ENCODE data around the gene XCL1. TPM values are rescaled to one million over a fixed set of nuclear protein-coding genes. Genes with fewer than 3 reads are reported as not detected.
"Not testable (repeated sequence)": the region's sequence is repeated elsewhere in the genome, so short reads cannot be mapped to it uniquely, and the experiment has no call there.

The XCL1 gene
- total and polyA plus RNA-seq, 10 of the 15 experiments (the other 5 are each of a cell fraction or from before 2014, with no cell fraction given) = 0.68 to 1,222 (median 12.2) TPM

- H2AFZ ChIP-seq (ENCODE audit: control insufficient read depth, low read depth, low read length); FAIRE-seq; H3K27ac ChIP-seq (ENCODE audit: control insufficient read depth, insufficient read depth); H3K4me2 ChIP-seq (ENCODE audit: control insufficient read depth, insufficient read depth); H3K27me3 ChIP-seq (replicated peaks in 1 of 2; ENCODE audit: control insufficient read depth in 2 of 2, insufficient read depth in 2 of 2, low read length in 1 of 2); intact Hi-C loops (cut with micrococcal nuclease; ENCODE audit: unreplicated experiment); H4K20me1 ChIP-seq (ENCODE audit: control insufficient read depth, insufficient read depth); in situ Hi-C loops (cut with MboI); H3K36me3 ChIP-seq (ENCODE audit: control insufficient read depth in 2 of 2, insufficient read depth in 2 of 2, low read length in 1 of 2); DNase-seq (ENCODE audit: low read depth, low spot score); H3K9ac ChIP-seq (ENCODE audit: control insufficient read depth, insufficient read depth, low read length); BruUV-seq (replicated peaks); H3K4me1 ChIP-seq (ENCODE audit: control insufficient read depth, insufficient read depth, low read length); H3K79me2 ChIP-seq (ENCODE audit: control insufficient read depth, insufficient read depth, low read length); H3K4me3 ChIP-seq; H3K9me3 ChIP-seq (replicated peaks; ENCODE audit: control insufficient read depth, insufficient read depth, low read length): not testable (repeated sequence)
- SMC1A ChIA-PET (ENCODE audit: uncharacterized antibody, unreplicated experiment) = interaction anchor here (1.0 to 5.1 kb wide), 24 partner anchors 9 to 532 kb away, joined by 3 to 53 read pairs (median 7); no protein-coding TSS in a partner anchor
- 0% methylated on average over 2 of the region's 2 CpGs for WGBS (ENCODE audit: insufficient coverage, insufficient replicate concordance, low lambda C conversion rate, missing lambda C conversion rate)
- RAD21 ChIA-PET (ENCODE audit: unreplicated experiment) = interaction anchor here (0.6 to 3.0 kb wide), 23 partner anchors 11 to 236 kb away, joined by 3 to 24 read pairs (median 5); no protein-coding TSS in a partner anchor
- peak; percentile 38 for ATAC-seq
- POLR2A ChIA-PET = interaction anchor here (1.1 to 2.2 kb wide), 7 partner anchors 22 to 68 kb away, joined by 3 to 11 read pairs (median 5); no protein-coding TSS in a partner anchor
- CTCF ChIA-PET = interaction anchor here (0.9 to 2.6 kb wide), 15 partner anchors 19 to 769 kb away, joined by 3 to 18 read pairs (median 8); no protein-coding TSS in a partner anchor
- TF ChIP-seq RELB (IDR thresholded peaks at IDR 0.05; ENCODE audit: low read depth) (0 out of 2 replicates have a peak, but pooled peaks have one; percentile 21), HDGF (IDR thresholded peaks at IDR 0.05) (0 out of 2 replicates have a peak, but pooled peaks have one; percentile 58), RAD51 (IDR thresholded peaks at IDR 0.05) (peak; percentile 29; the same call in 1 of the 2 replicates), NBN (IDR thresholded peaks at IDR 0.05) (0 out of 2 replicates have a peak, but pooled peaks have one; percentile 31), MLLT1 (IDR thresholded peaks at IDR 0.05) (peak; percentile 34; the same call in 1 of the 2 replicates)
These were observed 2.3 kb downstream of the XCL1 start for GRCh38 chr1:168578531-168579185.

GRCh38 chr1:168580290-168580689 is 3.9 kb downstream of the XCL1 start:
- BruUV-seq (replicated peaks); DNase-seq (ENCODE audit: low read depth, low spot score); H2AFZ ChIP-seq (ENCODE audit: control insufficient read depth, low read depth, low read length); FAIRE-seq; H3K9ac ChIP-seq (ENCODE audit: control insufficient read depth, insufficient read depth, low read length); POLR2A ChIA-PET; H3K27ac ChIP-seq (ENCODE audit: control insufficient read depth, insufficient read depth); H3K4me1 ChIP-seq (ENCODE audit: control insufficient read depth, insufficient read depth, low read length); H3K36me3 ChIP-seq (ENCODE audit: control insufficient read depth in 2 of 2, insufficient read depth in 2 of 2, low read length in 1 of 2); H4K20me1 ChIP-seq (ENCODE audit: control insufficient read depth, insufficient read depth); H3K79me2 ChIP-seq (ENCODE audit: control insufficient read depth, insufficient read depth, low read length); H3K4me3 ChIP-seq; H3K9me3 ChIP-seq (replicated peaks; ENCODE audit: control insufficient read depth, insufficient read depth, low read length); H3K4me2 ChIP-seq (ENCODE audit: control insufficient read depth, insufficient read depth); intact Hi-C loops (cut with micrococcal nuclease; ENCODE audit: unreplicated experiment); H3K27me3 ChIP-seq (replicated peaks in 1 of 2; ENCODE audit: control insufficient read depth in 2 of 2, insufficient read depth in 2 of 2, low read length in 1 of 2); in situ Hi-C loops (cut with MboI): not testable (repeated sequence)
- peak; percentile 29 for ATAC-seq
- CTCF ChIA-PET = interaction anchor here (0.6 to 6.9 kb wide), 4 partner anchors 10 to 1787 kb away, joined by 3 to 32 read pairs (median 3); no protein-coding TSS in a partner anchor
- RAD21 ChIA-PET (ENCODE audit: unreplicated experiment) = interaction anchor here (1.7 kb wide), 1 partner anchor 70 kb away, joined by 3 read pairs; no protein-coding TSS in a partner anchor
- 54% methylated on average over 2 of the region's 2 CpGs for WGBS (ENCODE audit: insufficient coverage, insufficient replicate concordance, low lambda C conversion rate, missing lambda C conversion rate)
- SMC1A ChIA-PET (ENCODE audit: uncharacterized antibody, unreplicated experiment) = interaction anchor here (0.7 to 4.5 kb wide), 5 partner anchors 26 to 530 kb away, joined by 3 to 16 read pairs (median 4); no protein-coding TSS in a partner anchor
